Keratinocyte (primary cell): Measurements from ENCODE around the gene BNC1.

Experiments used
- CTCF ChIP-seq, 3 experiments: IDR thresholded peaks in 1 of 3; conservative IDR thresholded peaks in 1 of 3; optimal IDR thresholded peaks in 1 of 3; 2 replicates in 2 of 3; 3 replicates in 1 of 3; pipeline versions ENCODE3 to v1.5.1; 2011; ENCODE audit warnings: low read length in 3 of 3, mild to moderate bottlenecking in 3 of 3, moderate library complexity in 2 of 3, control low read depth in 1 of 3, inconsistent platforms in 1 of 3; ENCODE audit not compliant: insufficient read depth in 2 of 3; ENCODE audit errors: extremely low read depth in 1 of 3
- EZH2 ChIP-seq: IDR thresholded peaks from one replicate; pipeline ENCODE4 v1.6.1; 2012; ENCODE audit warnings: inconsistent platforms, mild to moderate bottlenecking, low read length, moderate library complexity

DNA sequence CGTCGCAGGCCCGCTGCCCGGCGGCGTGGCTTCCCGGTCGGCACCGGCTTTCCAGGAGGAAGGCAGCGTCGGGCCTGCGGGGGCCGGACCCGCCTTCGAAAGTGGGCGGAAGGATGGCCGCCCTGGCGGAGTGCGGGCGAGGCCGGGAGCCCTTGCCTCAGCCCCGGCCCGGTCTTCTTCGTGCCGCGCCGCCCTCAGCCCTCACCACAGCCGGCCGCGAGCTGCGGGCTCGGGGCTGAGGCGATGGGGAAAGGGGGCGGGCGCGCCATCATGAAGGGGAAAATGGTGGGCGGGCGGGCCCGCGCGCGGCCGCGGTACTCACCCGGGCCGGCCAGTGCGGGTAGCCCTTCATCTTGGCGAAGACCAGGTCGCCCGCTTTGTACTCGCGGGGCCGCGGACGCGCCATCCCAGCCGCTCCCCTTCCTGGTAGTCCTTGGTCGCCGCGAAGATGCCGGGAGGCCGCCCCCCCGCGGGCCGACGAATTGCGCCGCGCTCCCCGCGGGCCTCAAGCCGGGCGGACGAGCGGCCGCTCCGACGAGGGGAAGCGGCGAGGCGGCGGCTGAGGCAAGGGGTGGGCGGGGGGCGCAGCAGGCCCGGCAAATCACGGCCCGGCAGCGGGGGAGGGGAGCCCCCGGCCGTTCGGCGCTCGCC is 77.3 kb downstream of the BNC1 start:
- no peak for TF ChIP-seq CTCF (optimal IDR thresholded peaks at IDR 0.05 in 1 of 3, IDR thresholded peaks at IDR 0.05 in 1 of 3, conservative IDR thresholded peaks at IDR 0.05 in 1 of 3; ENCODE audit: extremely low read depth in 1 of 3, insufficient read depth in 2 of 3, low read length in 3 of 3)
- no peak for TF ChIP-seq EZH2
